Right atrium auricular region (tissue), 2 donors: ENCODE data around the gene HSPB7. TPM values are rescaled to one million over a fixed set of nuclear protein-coding genes. Genes with fewer than 3 reads are reported as not detected.

ENCODE experiments used
- DNase-seq: peaks from one replicate; pipeline ENCODE4 v3.0.0-alpha.2; 2019; ENCODE audit warnings: low spot score
- H3K27ac ChIP-seq, 2 donors: fragments of 200-600 bp; sonication (generic); 1 replicate in 1 of 2; 2 replicates in 1 of 2; pipeline ENCODE4 v1.5.1; 2016 to 2019
- H3K27me3 ChIP-seq, 2 donors: fragments of 200-600 bp; sonication (generic); one replicate each; pipeline versions ENCODE4 v1.5.1 to v1.6.0; 2017 to 2019
- H3K36me3 ChIP-seq: fragments of 200-600 bp; sonication (generic); one replicate; pipeline ENCODE4 v1.5.1; 2016
- H3K4me1 ChIP-seq, 2 donors: fragments of 200-600 bp; sonication (generic); one replicate each; pipeline versions ENCODE4 v1.5.1 to v1.6.0; 2017 to 2019
- H3K4me3 ChIP-seq, 2 donors: fragments of 200-600 bp; sonication (generic); 1 replicate in 1 of 2; 2 replicates in 1 of 2; pipeline ENCODE4 v1.5.1; 2017 to 2019; ENCODE audit warnings: mild to moderate bottlenecking in 1 of 2, moderate library complexity in 1 of 2
- H3K9me3 ChIP-seq, 2 donors: fragments of 200-600 bp; sonication (generic); one replicate each; pipeline ENCODE4 v1.5.1; 2019
- CTCF ChIP-seq, 2 donors: fragments of 200-600 bp; sonication (generic); IDR thresholded peaks; one replicate each; pipeline ENCODE4 v1.5.1; 2019; ENCODE audit warnings: antibody characterized with exemption in 2 of 2
- total RNA-seq, 2 donors: library from RNA; depleted of rRNA; stranded (reverse); fragments of >200 nt; gene quantifications; one replicate each; pipeline ENCODE4 v1.1.0, GENCODE V29; 2016

HSPB7 gene
- total RNA-seq, 2 donors from 2014 or later = 1,082 to 1,229 TPM

- H3K9me3 ChIP-seq = no peaks in the 10 kb centered on the region
- no peak for DNase-seq
- peak overlapping the region; percentile 93 to 94 for H3K27ac ChIP-seq
- TF ChIP-seq CTCF (IDR thresholded peaks at IDR 0.05) = no peak
- peaks cover 31% of the 10 kb centered on the region for H3K36me3 ChIP-seq
- H3K27me3 ChIP-seq = no peaks in the 10 kb centered on the region
- peaks cover 0 to 34% of the 10 kb centered on the region in 2 donors for H3K4me1 ChIP-seq
- peak overlapping the region in 1 of 2 donors; percentile 60 for H3K4me3 ChIP-seq
Observed at GRCh38 chr1:16012590-16013219, 5.1 kb downstream of the HSPB7 start.

- Histone ChIP-seq H3K27me3 (no peaks in the 10 kb centered on the region), H3K27ac (peak overlapping the region; percentile 93 to 94), H3K9me3 (no peaks in the 10 kb centered on the region), H3K4me3 (peak overlapping the region in 1 of 2 donors; percentile 60), H3K4me1 (peaks cover 0 to 28% of the 10 kb centered on the region in 2 donors), H3K36me3 (peaks cover 26% of the 10 kb centered on the region)
- no peak for DNase-seq
- no peak for TF ChIP-seq CTCF (IDR thresholded peaks at IDR 0.05)
Observed at GRCh38 chr1:16011936-16012589, 5.8 kb downstream of the HSPB7 start.

- H3K9me3 ChIP-seq = no peaks in the 10 kb centered on the region
- peaks cover 15% of the 10 kb centered on the region for H3K36me3 ChIP-seq
- H3K27me3 ChIP-seq = no peaks in the 10 kb centered on the region
- H3K27ac ChIP-seq = peak overlapping the region in 1 of 2 donors; percentile 22
- TF ChIP-seq CTCF (IDR thresholded peaks at IDR 0.05) = no peak
- DNase-seq = no peak
- H3K4me3 ChIP-seq = no peak overlapping the region
- peaks cover 0 to 27% of the 10 kb centered on the region in 2 donors for H3K4me1 ChIP-seq
Observed at GRCh38 chr1:16010837-16011236, 7.0 kb downstream of the HSPB7 start.

- no peak for TF ChIP-seq CTCF (IDR thresholded peaks at IDR 0.05)
- Histone ChIP-seq H3K4me3 (no peak overlapping the region), H3K27ac (no peak overlapping the region), H3K27me3 (no peaks in the 10 kb centered on the region), H3K9me3 (no peaks in the 10 kb centered on the region), H3K4me1 (peaks cover 0 to 25% of the 10 kb centered on the region in 2 donors), H3K36me3 (peaks cover 4% of the 10 kb centered on the region)
- no peak for DNase-seq
Observed at GRCh38 chr1:16009678-16010077, 8.2 kb downstream of the HSPB7 start.

GRCh38 chr1:16009030-16009460 lies 8.8 kb downstream of the HSPB7 start:
- TF ChIP-seq CTCF (IDR thresholded peaks at IDR 0.05) = peak; percentile 95 to 97
- H3K36me3 ChIP-seq = no peaks in the 10 kb centered on the region
- peaks cover 0 to 18% of the 10 kb centered on the region in 2 donors for H3K4me1 ChIP-seq
- no peaks in the 10 kb centered on the region for H3K9me3 ChIP-seq
- peak; percentile 88 for DNase-seq
- no peaks in the 10 kb centered on the region for H3K27me3 ChIP-seq
- H3K27ac ChIP-seq = no peak overlapping the region
- H3K4me3 ChIP-seq = no peak overlapping the region
